H1 (cell line): Measurements from ENCODE around the gene IPO9. TPM values are rescaled to one million over a fixed set of nuclear protein-coding genes. Genes with fewer than 3 reads are reported as not detected.

ENCODE experiments used
- CTCF ChIA-PET: fragments of 300-600 bp; sonication (Branson Sonifier 250); formaldehyde crosslinking; loops from one replicate; lab custom pipeline; 2021; ENCODE audit not compliant: partially characterized antibody; lab: Charles Lee
- POLR2A ChIA-PET: fragments of 300-600 bp; sonication (Branson Sonifier 250); formaldehyde crosslinking; loops from one replicate; lab custom pipeline; 2021; ENCODE audit warnings: inconsistent platforms; ENCODE audit not compliant: partially characterized antibody; lab: Charles Lee
- DNase-seq, 2 experiments: peaks; one replicate each; pipeline versions ENCODE4 v3.0.0 to v3.0.0-alpha.2; 2010 to 2022; ENCODE audit warnings: low spot score in 2 of 2, low read depth in 1 of 2, mixed read lengths in 1 of 2
- FAIRE-seq: peaks from 2 replicates; lab custom pipeline; 2011; peaks lifted over from hg19 to GRCh38; lab: Jason Lieb, UNC
- H2AFZ ChIP-seq: 2 replicates; pipeline ENCODE4 v1.8.1; 2012; ENCODE audit warnings: low read length, inconsistent platforms
- H2AK5ac ChIP-seq: 2 replicates; pipeline ENCODE4 v1.6.1; 2013; ENCODE audit warnings: low read depth, low read length
- H2BK120ac ChIP-seq: replicated peaks from 2 replicates; pipeline ENCODE3; 2013; ENCODE audit warnings: low read depth, low read length, inconsistent platforms
- H2BK12ac ChIP-seq: 2 replicates; pipeline ENCODE4 v1.6.1; 2013; ENCODE audit warnings: low read depth, low read length
- H2BK15ac ChIP-seq: 2 replicates; pipeline ENCODE4 v1.6.1; 2013; ENCODE audit warnings: low read length
- H2BK20ac ChIP-seq: 2 replicates; pipeline ENCODE4 v1.6.1; 2013; ENCODE audit warnings: low read length
- H2BK5ac ChIP-seq: 2 replicates; pipeline ENCODE4 v1.6.1; 2013; ENCODE audit warnings: low read depth, low read length
- H3K14ac ChIP-seq: 2 replicates; pipeline ENCODE4 v1.6.1; 2013; ENCODE audit warnings: inconsistent platforms; ENCODE audit not compliant: insufficient read length
- H3K18ac ChIP-seq: 2 replicates; pipeline ENCODE4 v1.6.1; 2013; ENCODE audit warnings: low read length; ENCODE audit errors: extremely low read depth
- H3K23ac ChIP-seq: 2 replicates; pipeline ENCODE4 v1.6.1; 2013; ENCODE audit warnings: inconsistent platforms; ENCODE audit not compliant: insufficient read length
- H3K23me2 ChIP-seq: 2 replicates; pipeline ENCODE4 v1.6.1; 2013; ENCODE audit warnings: low read depth, low read length
- H3K27ac ChIP-seq: 2 replicates; pipeline ENCODE4 v1.6.1; 2011; ENCODE audit warnings: low read depth, low read length, inconsistent platforms
- H3K27me3 ChIP-seq, 4 experiments: replicated peaks in 1 of 4; 1 replicate in 1 of 4; 2 replicates in 3 of 4; pipeline versions ENCODE4 v1.6.1 to v1.8.1; 2011 to 2013; ENCODE audit warnings: low read length in 3 of 4, mild to moderate bottlenecking in 3 of 4, inconsistent platforms in 2 of 4, mixed read lengths in 2 of 4, moderate library complexity in 1 of 4; ENCODE audit not compliant: control insufficient read depth in 3 of 4, insufficient read depth in 3 of 4; ENCODE audit errors: extremely low read depth in 1 of 4
- H3K36me3 ChIP-seq, 4 experiments: 2 replicates each; pipeline versions ENCODE4 v1.6.1 to v1.8.1; 2011 to 2013; ENCODE audit warnings: mild to moderate bottlenecking in 4 of 4, low read length in 3 of 4, moderate library complexity in 2 of 4, control low read depth in 1 of 4, inconsistent platforms in 1 of 4; ENCODE audit not compliant: insufficient read depth in 4 of 4, control insufficient read depth in 2 of 4
- H3K4ac ChIP-seq: replicated peaks from 2 replicates; pipeline ENCODE3; 2013; ENCODE audit warnings: low read length, low read depth, mixed read lengths, inconsistent platforms; ENCODE audit not compliant: insufficient read length
- H3K4me1 ChIP-seq, 4 experiments: replicated peaks in 1 of 4; 1 replicate in 1 of 4; 2 replicates in 3 of 4; pipeline versions ENCODE4 v1.6.1 to v1.8.1; 2011 to 2013; ENCODE audit warnings: low read length in 3 of 4, inconsistent platforms in 2 of 4, mixed read lengths in 1 of 4; ENCODE audit not compliant: insufficient read depth in 4 of 4, control insufficient read depth in 3 of 4
- H3K4me2 ChIP-seq, 2 experiments: 2 replicates each; pipeline versions ENCODE4 v1.6.1 to v1.8.1; 2011 to 2013; ENCODE audit warnings: low read depth in 2 of 2, low read length in 2 of 2, control low read depth in 1 of 2, inconsistent platforms in 1 of 2, mild to moderate bottlenecking in 1 of 2; ENCODE audit not compliant: insufficient read depth in 1 of 2
- H3K4me3 ChIP-seq, 4 experiments: fragments of 200-600, 300-600 bp in 1 of 4; sonication (generic), shearing (Covaris generic), sonication (Bioruptor Twin) in 1 of 4; 2 replicates each; pipeline versions ENCODE4 v1.5.1 to v1.8.1; 2011 to 2016; ENCODE audit warnings: low read length in 4 of 4, low read depth in 3 of 4, control low read depth in 2 of 4, inconsistent platforms in 2 of 4, mild to moderate bottlenecking in 2 of 4, mixed read lengths in 1 of 4, moderate library complexity in 1 of 4; ENCODE audit not compliant: insufficient read depth in 2 of 4; ENCODE audit errors: extremely low read depth in 1 of 4
- H3K56ac ChIP-seq: replicated peaks from 2 replicates; pipeline ENCODE3; 2013; ENCODE audit warnings: low read depth, mild to moderate bottlenecking, mixed read lengths, low read length, inconsistent platforms; ENCODE audit not compliant: insufficient read length
- H3K79me1 ChIP-seq: 2 replicates; pipeline ENCODE4 v1.6.1; 2013; ENCODE audit warnings: low read depth, low read length, control low read depth
- H3K79me2 ChIP-seq, 2 experiments: 2 replicates each; pipeline versions ENCODE4 v1.6.1 to v1.8.1; 2012 to 2013; ENCODE audit warnings: low read length in 2 of 2, mild to moderate bottlenecking in 2 of 2, inconsistent platforms in 1 of 2; ENCODE audit not compliant: insufficient read depth in 2 of 2, control insufficient read depth in 1 of 2
- H3K9ac ChIP-seq, 4 experiments: replicated peaks in 1 of 4; 1 replicate in 1 of 4; 2 replicates in 3 of 4; pipeline versions ENCODE4 v1.6.1 to v1.8.1; 2011 to 2013; ENCODE audit warnings: low read depth in 3 of 4, low read length in 3 of 4, control low read depth in 2 of 4, mild to moderate bottlenecking in 2 of 4, moderate library complexity in 2 of 4, inconsistent platforms in 1 of 4; ENCODE audit errors: extremely low read depth in 1 of 4
- H3K9me3 ChIP-seq, 2 experiments: 2 replicates each; pipeline versions ENCODE4 v1.6.1 to v1.8.1; 2012 to 2013; ENCODE audit warnings: mild to moderate bottlenecking in 2 of 2, moderate library complexity in 2 of 2, control low read depth in 1 of 2, inconsistent platforms in 1 of 2, low read depth in 1 of 2, low read length in 1 of 2, mixed read lengths in 1 of 2; ENCODE audit not compliant: insufficient read depth in 2 of 2
- H4K20me1 ChIP-seq, 2 experiments: replicated peaks in 1 of 2; 2 replicates each; pipeline versions ENCODE3 to v1.8.1; 2011 to 2013; ENCODE audit warnings: inconsistent platforms in 2 of 2, low read length in 2 of 2, mild to moderate bottlenecking in 1 of 2; ENCODE audit not compliant: insufficient read depth in 2 of 2, control insufficient read depth in 1 of 2
- H4K5ac ChIP-seq: 2 replicates; pipeline ENCODE4 v1.6.1; 2013; ENCODE audit warnings: low read length, low read depth, mixed read lengths, inconsistent platforms; ENCODE audit not compliant: insufficient read length
- H4K8ac ChIP-seq: 2 replicates; pipeline ENCODE4 v1.8.0; 2013; ENCODE audit warnings: mild to moderate bottlenecking, moderate library complexity, low read length, inconsistent platforms; ENCODE audit not compliant: insufficient read depth; ENCODE audit errors: extremely low read depth
- H4K91ac ChIP-seq: replicated peaks from 2 replicates; pipeline ENCODE3; 2013; ENCODE audit warnings: low read length, mixed read lengths, inconsistent platforms; ENCODE audit not compliant: insufficient read length
- KDM4A ChIP-seq: IDR thresholded peaks from one replicate; pipeline ENCODE4 v1.7.1; 2012; ENCODE audit warnings: low read depth, mild to moderate bottlenecking, moderate library complexity, low read length, inconsistent platforms; ENCODE audit not compliant: severe bottlenecking
- MAFK ChIP-seq: IDR thresholded peaks from 2 replicates; pipeline ENCODE4 v1.6.1; 2012; ENCODE audit warnings: low read depth, mild to moderate bottlenecking, improper control_type of control experiment, low read length
- WGBS, 2 experiments: shearing (Covaris generic) in 1 of 2; methylation state at CpG; one replicate each; pipeline versions ENCODE4 v1.1.6 to v1.1.7; 2013 to 2015; ENCODE audit warnings: low lambda C conversion rate in 2 of 2, mixed read lengths in 2 of 2, inconsistent platforms in 1 of 2, low coverage in 1 of 2, missing lambda C conversion rate in 1 of 2; ENCODE audit not compliant: insufficient replicate concordance in 2 of 2, insufficient coverage in 1 of 2, insufficient read length in 1 of 2; ENCODE audit errors: extremely low coverage in 1 of 2, missing lambda C conversion rate in 1 of 2; 5-methylcytosine and 5-hydroxymethylcytosine counted together
- polyA plus RNA-seq, 7 experiments: library from polyadenylated mRNA; depleted of rRNA in 3 of 7; stranded (reverse) in 5 of 7; unstranded in 2 of 7; fragments of >200 nt in 5 of 7; fragments of 200-250 nt in 2 of 7; gene quantifications; 1 replicate in 5 of 7; 2 replicates in 1 of 7; 4 replicates in 1 of 7; pipeline versions ENCODE4 v1.2.1 to v1.2.3, GENCODE V29; 2011 to 2013; ENCODE audit warnings: missing spikeins in 2 of 7, mixed read lengths in 2 of 7
- total RNA-seq: library from RNA; stranded (reverse); fragmentation: NEBNext Ultra II Directional; extraction: Animal tissue kit (Norgen Biotek cat#: 25700); gene quantifications from 2 replicates; pipeline ENCODE4 v1.2.1, GENCODE V29; 2021

Gene IPO9
- total and polyA plus RNA-seq, 2 of the 8 experiments (the other 6 are each of a cell fraction or from before 2014, with no cell fraction given) = 61.0 to 122 TPM

DNA sequence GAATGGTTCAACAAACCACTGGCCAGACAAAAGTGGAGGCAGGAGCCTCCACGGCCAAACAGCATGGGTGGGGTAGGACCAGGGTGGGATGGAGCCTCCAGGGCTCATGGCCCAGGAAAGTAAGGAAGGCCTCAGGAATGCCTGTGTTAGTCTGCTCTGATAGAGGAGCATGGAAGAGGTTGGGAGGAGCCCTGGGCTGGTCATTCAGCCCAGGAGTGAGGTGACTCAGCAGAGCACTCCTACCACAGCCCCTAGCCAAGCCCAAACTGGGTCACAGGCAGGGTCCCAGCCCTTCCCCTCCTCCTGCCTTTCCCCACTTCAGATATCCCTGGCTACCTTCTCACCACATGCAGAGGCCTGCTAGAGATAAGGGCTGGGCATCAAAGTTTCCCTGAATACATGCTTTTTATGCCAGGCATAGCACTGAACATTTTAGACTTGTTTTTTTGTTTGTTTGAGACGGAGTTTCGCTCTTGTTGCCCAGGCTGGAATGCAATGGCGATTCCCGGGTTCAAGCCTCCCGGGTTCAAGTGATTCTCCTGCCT is 56.6 kb downstream of the IPO9 start:
- Histone ChIP-seq H2BK120ac (no peak overlapping the region), H3K9ac (no peak overlapping the region), H3K79me2 (no peaks in the 10 kb centered on the region), H2BK15ac (no peak overlapping the region), H2AFZ (no peak overlapping the region), H3K36me3 (no peaks in the 10 kb centered on the region), H4K20me1 (no peaks in the 10 kb centered on the region), H3K56ac (no peak overlapping the region), H2BK12ac (0 out of 2 replicates have a peak overlapping the region, but pooled peaks have one; percentile 18), H3K27me3 (peaks cover 0 to 10% (median 6%) of the 10 kb centered on the region in 4 experiments; a peak in 4 of 7 replicates), H3K4me2 (no peak overlapping the region), H3K4ac (no peak overlapping the region), H4K91ac (no peak overlapping the region), H2BK5ac (0 out of 2 replicates have a peak overlapping the region, but pooled peaks have one; percentile 30), H4K8ac (no peak overlapping the region), H3K18ac (no peak overlapping the region), H3K23ac (no peak overlapping the region), H2BK20ac (no peak overlapping the region), H3K4me1 (peaks cover 4 to 13% (median 7%) of the 10 kb centered on the region in 4 experiments), H3K27ac (no peak overlapping the region), H3K23me2 (peaks cover 14% of the 10 kb centered on the region; the same call in 1 of the 2 replicates), H3K9me3 (no peaks in the 10 kb centered on the region), H2AK5ac (no peak overlapping the region), H4K5ac (no peak overlapping the region), H3K4me3 (no peak overlapping the region), H3K79me1 (no peaks in the 10 kb centered on the region), H3K14ac (no peak overlapping the region)
- POLR2A ChIA-PET = interaction anchor here (1.5 to 8.1 kb wide), 2 partner anchors 8 to 60 kb away, joined by 4 to 117 read pairs; partner anchors contain the start of gene SHISA4
- CTCF ChIA-PET = interaction anchor here (1.3 to 14.8 kb wide), 5 partner anchors 6 to 87 kb away, joined by 3 to 244 read pairs (median 34); partner anchors contain the start of gene SHISA4
- TF ChIP-seq KDM4A (no peak), MAFK (peak; percentile 36; the same call in 1 of the 2 replicates)
- peak; percentile 7 for FAIRE-seq
- no peak for DNase-seq
- WGBS, 2 experiments = 91% methylated on average over 6 of the region's 6 CpGs; no CpG with 5 or more reads in 1 of the 2 experiments
